Kasumi-1 (cell line): ENCODE data around the gene PTPRE.

ENCODE experiments used
- DNase-seq, 2 experiments: peaks; one replicate each; lab custom pipeline; 2025; lab: John Stamatoyannopoulos, UW

The PTPRE gene

DNA sequence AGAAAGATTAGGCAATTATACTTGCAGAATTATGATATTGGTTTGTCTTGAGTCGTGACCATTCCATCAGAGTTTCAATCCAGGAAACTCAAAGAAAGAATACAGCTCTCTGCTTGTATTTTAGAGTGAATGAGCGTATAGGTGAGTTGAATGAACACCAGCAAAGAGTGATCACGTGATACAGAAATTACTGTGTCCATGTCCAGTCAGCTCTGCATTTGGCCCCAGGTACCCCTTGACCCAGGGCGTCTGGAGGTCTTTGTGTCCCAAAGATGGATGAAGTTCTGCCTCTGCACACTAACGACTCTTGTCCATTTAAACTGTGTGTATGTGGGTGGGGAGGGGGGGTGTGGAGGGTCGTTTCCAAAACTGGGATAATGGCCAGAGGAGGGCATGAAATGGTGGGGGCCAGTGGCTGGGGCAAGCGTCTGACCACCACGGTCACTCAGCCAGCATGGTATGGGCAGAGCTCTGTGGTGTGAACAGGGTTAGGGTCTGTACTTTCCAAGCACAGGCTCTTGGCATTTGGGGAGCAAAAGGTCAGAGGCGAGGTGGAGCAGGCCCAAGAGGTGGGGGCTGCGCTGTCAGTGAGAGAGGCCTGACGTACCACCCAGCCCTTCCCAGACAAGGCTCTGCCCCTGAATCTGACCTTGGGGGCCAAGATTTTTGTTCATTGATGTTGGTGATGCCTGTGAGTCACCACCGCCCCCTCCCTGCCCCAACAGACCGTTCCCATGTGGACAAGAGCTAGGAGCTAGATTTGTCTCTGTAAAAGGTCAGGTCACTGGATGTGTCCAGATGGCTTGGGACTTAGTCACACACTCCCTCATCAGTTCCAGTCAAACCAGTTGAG lies 1.4 kb downstream of the PTPRE start:
- DNase-seq: no peak

GRCh38 chr10:127908959-127909267 lies 2.0 kb downstream of the PTPRE start:
- DNase-seq: no peak

DNA sequence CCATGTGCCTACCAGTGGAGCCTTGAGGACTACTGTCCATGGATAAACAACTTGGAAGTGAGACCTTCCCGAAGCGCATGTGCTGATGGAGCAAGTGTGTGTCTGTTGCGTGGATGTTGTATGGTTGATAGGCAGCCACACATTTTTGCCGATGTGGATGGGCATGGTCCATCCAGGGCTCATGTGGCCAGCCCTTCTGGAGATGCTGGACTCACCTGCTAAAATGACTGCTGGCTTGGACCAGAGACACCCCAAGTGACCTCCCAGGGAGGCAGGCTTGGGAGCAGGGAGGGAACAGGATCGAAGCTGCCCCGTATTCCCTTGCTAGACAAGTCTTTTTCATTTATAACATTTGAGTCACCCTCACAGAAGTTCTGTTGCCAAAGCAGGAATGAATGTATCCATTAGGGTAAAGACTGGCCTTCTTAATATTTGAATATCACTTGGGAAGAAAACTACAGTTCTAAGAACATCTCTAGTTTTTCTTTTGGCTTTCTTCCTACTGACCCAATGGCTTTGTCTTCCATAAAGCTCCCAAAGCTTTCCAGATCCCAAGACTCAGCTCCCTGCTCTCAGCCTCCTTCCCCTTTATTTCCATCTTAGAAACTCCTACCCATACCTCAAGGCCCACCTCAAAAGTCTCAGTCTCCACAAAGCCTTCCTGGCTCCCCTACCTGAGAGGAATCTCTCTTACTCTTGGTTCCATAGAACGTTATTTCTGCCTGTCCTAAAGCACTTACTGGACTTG lies 3.0 kb downstream of the PTPRE start:
- no peak for DNase-seq

DNA sequence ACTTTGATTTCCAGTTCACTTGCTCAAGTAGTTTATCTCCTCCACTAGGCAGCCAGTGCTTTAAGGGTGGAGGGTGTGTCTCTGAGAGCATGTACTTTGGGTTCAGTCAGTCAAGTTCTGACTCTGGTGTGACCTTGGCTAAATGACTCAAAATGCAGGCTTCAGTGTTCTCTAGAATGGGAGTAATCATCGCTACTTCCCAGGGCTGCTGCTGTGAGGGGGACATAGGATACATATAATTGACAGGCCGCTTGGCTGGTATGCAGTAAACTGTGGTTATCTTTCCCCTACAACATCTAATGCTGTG lies 3.5 kb downstream of the PTPRE start:
- no peak for DNase-seq

DNA sequence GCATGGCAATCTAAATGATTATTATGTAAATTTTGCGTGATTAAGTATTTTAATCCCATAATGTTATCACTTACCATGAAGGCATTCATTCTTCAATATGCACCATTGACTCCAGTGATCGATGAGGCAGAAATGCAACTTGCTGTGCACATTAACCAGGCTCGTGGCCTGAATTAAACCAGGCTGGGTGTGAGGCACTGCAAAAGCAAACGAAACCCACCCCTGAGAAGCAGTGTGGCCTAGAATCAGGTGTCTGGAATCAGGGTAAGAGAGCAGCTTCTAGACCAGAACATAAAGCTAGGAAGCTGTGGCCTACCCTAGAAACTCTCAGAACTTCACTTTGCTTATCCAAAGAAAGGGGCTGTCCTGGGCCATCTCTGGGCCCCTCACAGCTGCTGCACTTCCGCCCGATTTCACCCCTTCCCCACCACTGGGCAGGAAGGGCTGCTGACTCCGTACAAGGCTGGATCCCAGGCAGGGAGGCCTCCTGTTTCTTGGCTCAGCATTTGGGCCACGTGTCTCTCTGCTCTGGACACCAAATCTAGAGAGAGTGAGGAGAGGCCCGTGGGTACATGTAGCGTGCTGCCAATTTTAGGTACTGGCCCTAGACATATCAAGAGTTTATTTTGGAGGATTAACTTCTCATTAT lies 4.4 kb downstream of the PTPRE start:
- DNase-seq: no peak

DNA sequence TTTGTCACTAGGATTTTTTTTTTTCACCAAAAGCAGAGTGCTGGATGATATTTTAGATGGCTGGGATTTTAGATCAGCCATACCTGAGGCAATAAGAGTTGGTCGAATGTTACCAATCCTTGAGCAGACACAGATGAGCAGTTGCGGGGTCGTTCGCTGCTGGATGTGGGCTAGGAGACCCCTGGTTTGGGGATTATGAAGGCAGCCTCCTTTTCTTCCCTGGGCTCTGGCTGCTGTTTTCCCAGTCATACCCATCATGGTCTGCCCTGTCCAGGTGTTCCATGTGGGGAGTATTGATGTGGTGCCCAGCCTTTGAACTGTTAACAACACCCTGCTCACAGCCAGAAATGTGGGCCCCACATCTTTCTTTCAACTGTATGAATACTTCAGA lies 5.0 kb downstream of the PTPRE start:
- no peak for DNase-seq

GRCh38 chr10:127912607-127913367 lies 5.9 kb downstream of the PTPRE start:
- DNase-seq: no peak

DNA sequence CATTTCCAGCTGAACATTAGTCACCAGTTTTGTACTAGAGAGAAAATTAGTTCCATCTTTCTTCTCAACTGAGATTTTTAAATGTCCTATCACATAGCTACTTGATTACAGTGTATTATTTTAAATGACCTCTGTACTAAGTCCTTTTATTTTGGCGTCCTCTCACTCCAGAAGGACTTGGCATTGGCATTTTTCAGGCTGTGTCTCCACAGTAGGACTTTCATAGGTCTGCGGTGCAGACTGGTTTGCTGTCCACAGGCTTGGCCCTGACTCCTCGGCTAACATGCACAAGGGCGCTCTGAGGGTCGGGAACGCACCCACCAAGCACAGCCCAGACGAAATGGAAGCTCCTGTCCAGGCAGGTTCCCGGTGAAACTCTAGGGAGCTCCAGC lies 6.5 kb downstream of the PTPRE start:
- DNase-seq: no peak

DNA sequence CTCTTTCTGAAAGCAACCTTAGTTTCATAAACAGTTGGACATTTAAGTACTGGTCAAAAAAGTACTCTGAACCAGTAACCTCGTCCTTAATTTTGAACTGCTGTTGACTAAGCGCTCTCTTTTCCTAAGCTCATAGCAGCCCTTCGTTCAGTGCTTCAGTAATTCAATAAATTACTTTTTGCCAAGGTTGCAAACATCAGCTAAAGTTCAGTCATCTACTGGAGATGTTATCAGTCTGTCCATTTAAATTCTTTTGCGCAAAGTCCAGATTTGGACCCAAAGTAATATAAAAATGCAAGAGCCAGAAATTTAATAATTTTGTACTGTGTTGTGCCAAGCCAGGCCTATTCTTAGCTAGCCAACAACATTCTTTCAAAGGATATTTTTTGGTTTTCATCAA lies 8.4 kb downstream of the PTPRE start:
- DNase-seq: no peak

- DNase-seq: no peak
Measured at GRCh38 chr10:127916826-127917225, 9.9 kb downstream of the PTPRE start.

DNA sequence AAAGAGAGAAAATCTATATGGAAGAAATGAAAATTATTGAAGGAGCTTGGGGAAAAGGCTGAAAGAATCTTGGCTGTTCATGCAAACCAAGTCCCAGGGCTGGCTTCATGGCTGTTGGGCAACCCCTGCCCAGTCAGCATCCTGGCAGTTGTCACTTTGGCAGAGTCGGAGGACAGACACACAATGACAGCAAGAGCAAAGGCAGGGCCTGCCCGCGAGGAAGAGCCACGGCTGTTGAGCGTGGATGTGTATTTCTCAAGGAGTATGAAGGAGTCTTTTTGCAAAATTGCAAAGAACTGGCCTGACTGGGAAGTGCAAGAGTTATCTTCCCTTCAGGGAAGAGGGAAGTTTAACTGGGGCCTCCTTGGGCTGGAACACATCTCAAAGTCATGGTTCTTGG lies 11.7 kb downstream of the PTPRE start:
- peak; percentile 17 to 66 for DNase-seq

DNA sequence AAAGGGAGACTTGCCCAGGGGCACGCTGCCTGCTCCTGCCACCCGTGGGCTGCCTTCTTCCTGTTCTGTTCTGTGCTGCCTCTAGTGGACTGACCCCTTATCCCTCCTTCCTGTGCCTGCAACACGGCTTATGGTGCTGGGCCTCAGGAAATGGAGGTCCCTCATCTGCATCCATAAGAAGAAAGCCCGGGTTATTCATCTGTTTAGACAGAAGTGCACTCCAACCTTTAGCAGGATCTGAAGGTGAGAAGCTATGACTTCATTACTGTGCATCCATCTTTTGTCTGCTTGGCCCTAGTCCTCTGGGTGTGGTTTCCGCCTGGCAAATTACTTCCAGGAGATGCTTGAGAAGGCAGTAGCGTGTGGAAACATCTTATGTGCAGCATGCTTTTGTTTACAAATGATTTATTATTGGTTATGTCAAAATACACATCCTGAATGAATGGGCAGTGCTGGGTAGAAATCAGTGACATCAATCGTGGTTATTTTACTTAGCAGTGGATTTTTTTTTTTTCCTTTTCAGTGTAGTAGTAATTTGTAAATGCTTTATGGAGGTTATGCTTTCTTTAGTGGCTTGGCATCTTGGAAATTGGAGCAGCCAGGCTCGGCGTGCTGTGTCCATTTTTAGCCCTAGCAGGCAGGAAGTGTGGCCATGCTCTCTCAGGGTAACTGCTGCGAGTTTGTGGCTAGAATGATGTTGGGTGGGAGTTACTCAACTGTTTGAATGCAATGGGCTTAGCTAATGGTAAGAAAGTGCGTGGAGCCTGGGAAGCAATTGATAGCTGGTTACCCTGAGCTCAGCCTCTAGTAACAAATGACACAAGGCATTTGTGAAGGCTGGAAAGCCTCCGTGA lies 12.7 kb downstream of the PTPRE start:
- DNase-seq: peak; percentile 88 to 89

DNA sequence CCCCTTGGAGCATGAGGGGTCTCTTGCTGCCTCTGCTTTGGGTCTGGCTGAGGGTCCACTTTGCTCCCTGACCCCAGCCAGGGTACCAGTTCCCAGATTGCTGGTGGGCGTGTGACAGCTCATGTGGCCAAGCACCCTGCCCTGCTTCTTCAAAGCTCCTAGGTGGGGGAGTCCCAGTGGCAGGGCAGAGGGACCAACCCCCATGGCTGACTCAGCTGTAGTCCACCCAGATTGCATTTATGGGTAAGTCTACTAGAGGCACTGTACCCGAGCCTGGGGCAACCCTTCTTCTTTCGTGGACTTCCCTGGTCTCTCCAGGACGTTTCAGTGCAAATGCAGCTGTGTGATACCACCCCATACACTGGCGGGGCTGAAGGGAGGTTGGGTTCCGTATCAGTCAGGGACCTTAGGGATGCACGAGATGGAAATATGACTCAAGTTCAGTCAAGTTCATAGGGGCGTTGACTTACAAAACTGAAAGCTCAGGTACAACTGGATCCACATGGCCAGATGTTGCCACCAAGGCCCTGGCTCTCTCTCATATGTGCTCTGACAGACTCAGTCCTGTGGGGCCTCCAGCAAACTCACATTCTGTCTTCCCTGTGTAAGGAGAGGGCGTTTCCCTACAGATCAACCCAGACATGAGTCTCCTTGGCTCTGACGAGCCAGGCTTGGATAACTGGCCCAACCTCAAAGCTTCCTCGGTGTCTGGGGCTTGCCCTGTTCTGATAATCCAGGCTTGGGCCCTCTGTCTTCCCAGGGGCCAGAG lies 13.6 kb downstream of the PTPRE start:
- peak in 1 of 2 experiments; percentile 18 for DNase-seq

DNA sequence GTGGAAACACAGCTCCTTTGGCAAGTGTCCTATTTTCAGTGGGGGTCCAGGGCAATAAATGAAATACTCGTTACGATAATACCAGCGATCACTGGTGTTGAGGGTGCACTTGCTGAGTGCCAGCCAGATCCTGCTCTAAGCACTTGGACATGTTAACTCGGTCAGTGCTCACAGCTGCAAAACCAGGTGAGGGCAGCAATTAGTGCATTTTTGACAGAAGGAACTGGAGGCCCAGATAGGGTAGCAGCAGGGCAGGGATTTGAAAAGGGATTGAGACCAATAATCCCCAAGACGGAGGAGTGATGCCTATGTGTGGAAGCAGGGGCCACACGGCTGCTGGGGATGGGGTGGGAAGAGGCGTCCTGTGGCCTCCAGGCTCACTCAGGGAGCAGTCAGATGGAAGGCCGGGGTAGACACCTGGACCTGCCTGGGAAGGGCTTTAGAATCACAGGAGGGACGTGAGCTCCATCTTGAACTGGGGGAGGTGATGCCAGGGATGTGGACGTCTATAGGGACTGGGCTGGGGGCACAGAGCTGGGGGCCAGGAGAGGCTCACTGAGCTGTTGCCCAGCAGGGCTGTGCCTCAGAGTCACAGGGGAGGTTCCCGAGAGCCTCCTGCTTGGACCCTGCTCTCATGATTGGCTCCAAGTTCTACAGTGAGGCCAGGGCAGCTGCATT lies 14.3 kb downstream of the PTPRE start:
- no peak for DNase-seq

- DNase-seq: peak; percentile 17 to 35
Measured at GRCh38 chr10:127921753-127922145, 14.8 kb downstream of the PTPRE start.

DNA sequence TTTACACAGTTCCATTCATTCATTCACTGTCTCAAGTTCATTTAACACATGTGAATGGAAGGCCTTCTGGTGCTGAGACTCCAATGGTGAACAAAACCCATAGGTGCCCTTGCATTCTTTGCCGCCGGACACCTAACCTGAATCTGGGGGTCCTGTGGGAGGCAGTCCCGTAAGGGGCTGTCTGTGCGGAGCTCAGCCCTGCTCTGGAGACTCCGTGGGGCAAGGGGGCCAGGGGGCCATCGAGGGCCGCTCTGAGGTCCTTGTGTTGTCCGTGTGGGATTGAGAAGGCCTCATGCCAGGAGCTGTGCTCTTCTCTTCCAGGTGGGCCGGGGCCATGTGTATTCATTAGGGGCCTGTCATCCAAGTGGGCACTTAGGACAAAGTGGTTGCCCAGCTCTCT lies 15.3 kb downstream of the PTPRE start:
- no peak for DNase-seq

DNA sequence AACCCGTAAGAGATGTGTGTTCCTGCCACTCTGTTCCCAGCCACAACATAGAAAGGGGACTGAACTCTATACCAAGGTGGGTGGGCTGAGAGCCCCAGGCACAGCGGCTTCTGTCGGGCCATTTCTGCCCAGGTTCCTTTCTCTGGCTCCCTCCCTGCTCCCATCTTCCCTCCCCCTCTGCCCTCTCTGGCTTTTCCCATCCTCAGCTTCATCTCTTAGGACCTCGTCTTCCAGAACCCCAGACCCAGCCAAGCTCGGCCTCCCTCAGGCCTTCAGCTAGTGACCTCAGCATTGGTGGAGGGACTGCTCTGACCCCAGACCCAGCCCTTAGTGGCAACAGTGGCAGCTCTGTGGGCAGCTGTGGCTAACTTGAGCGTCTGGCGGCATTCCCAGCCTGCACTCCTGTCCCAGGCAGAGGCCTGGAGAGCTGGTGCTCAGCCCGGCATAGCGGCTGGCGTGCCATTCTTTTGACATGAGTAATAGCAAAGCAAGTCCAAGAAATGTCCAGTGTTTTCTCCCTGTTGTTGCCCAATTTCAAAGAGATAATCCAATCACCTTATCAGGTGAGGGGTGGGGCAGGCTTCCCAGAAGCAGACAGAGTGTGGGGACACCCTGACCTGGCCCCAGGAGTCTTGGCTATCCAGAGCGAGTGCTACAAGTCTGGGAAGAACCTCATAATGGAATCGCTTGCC lies 15.9 kb downstream of the PTPRE start:
- DNase-seq: no peak

- no peak for DNase-seq
Measured at GRCh38 chr10:127923646-127924045, 16.7 kb downstream of the PTPRE start.

DNA sequence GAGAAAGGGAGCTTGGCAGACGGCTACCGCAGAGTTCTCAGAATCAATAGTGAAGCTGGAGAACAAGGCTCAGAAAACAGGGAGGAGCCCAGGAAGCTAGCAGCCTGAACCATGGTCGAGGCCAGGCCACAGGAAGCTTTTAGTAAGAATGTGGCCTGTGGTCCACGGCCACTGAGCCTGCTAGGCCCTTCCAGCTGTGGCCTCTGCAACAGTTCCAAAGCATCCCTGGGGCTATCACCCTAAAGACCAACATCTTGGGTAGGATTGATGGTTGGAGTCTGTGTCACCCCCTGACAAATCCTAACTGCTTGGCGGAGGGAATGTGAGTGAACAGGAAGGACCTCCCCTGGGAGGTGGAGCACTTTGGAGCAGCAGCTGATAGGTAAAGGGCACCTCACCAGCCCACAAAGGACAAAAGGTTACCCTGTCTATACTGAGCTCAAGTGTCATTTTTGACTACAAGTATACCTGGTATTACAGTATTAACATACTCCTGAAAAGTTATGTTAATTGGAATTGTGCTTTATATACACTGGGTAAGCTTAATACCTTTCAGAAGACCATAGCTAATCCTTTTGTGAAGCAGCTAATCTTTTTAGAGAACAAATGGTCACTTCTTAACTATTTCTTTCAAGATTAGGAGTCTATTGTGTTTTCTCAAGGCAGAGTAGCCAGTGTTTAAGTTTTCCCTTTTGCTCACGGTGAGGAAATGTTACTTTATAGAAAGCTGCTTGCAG lies 18.7 kb downstream of the PTPRE start:
- peak; percentile 45 to 59 for DNase-seq
